OCI-LY3 (cell line): ENCODE measurements around the gene LRFN2.

Source experiments
- CTCF ChIP-seq: fragments of 200-600, 300-600 bp; sonication (generic); IDR thresholded peaks from 2 replicates; pipeline ENCODE4 v1.5.1; 2014; ENCODE audit warnings: antibody characterized with exemption, low read length, low read depth
- EZH2phosphoT487 ChIP-seq: fragments of 200-600 bp; shearing (Covaris generic); IDR thresholded peaks from 2 replicates; pipeline ENCODE4 v1.6.1; 2018; ENCODE audit warnings: antibody characterized with exemption, mixed run types, low read depth

- TF ChIP-seq CTCF, result no peak
- TF ChIP-seq EZH2phosphoT487, result no peak
Observed at GRCh38 chr6:40520084-40520483, 67.1 kb downstream of the LRFN2 start.
